H9 (cell line): ENCODE data around the gene TRANK1. TPM values are rescaled to one million over a fixed set of nuclear protein-coding genes. Genes with fewer than 3 reads are reported as not detected.

Source experiments
- DNase-seq: peaks from one replicate; pipeline ENCODE4 v3.0.0-alpha.2; 2017
- H2AFZ ChIP-seq: one replicate; pipeline ENCODE4 v1.6.1; 2013; ENCODE audit warnings: mild to moderate bottlenecking, low read length, control low read depth, moderate library complexity
- H2AK5ac ChIP-seq: 2 replicates; pipeline ENCODE4 v1.6.1; 2013; ENCODE audit warnings: low read length, control low read depth, mixed read lengths; ENCODE audit not compliant: insufficient read length
- H2BK120ac ChIP-seq: one replicate; pipeline ENCODE4 v1.6.1; 2013; ENCODE audit warnings: low read depth, mild to moderate bottlenecking, low read length, control low read depth, inconsistent platforms; ENCODE audit not compliant: poor library complexity, severe bottlenecking
- H2BK12ac ChIP-seq: 2 replicates; pipeline ENCODE4 v1.6.1; 2013; ENCODE audit warnings: low read length, control low read depth, mixed read lengths, low read depth; ENCODE audit not compliant: insufficient read length
- H2BK15ac ChIP-seq: 2 replicates; pipeline ENCODE4 v1.6.1; 2013; ENCODE audit warnings: low read depth, low read length, control low read depth
- H2BK20ac ChIP-seq: one replicate; pipeline ENCODE4 v1.6.1; 2013; ENCODE audit warnings: low read depth, mild to moderate bottlenecking, low read length, control low read depth, inconsistent platforms; ENCODE audit not compliant: poor library complexity, severe bottlenecking
- H2BK5ac ChIP-seq: 2 replicates; pipeline ENCODE4 v1.6.1; 2013; ENCODE audit warnings: low read length, control low read depth, mixed read lengths; ENCODE audit not compliant: insufficient read length
- H3K14ac ChIP-seq: 2 replicates; pipeline ENCODE4 v1.6.1; 2013; ENCODE audit warnings: low read length, control low read depth; ENCODE audit not compliant: insufficient read depth
- H3K18ac ChIP-seq: 2 replicates; pipeline ENCODE4 v1.6.1; 2013; ENCODE audit warnings: low read depth, mild to moderate bottlenecking, mixed read lengths, low read length, control low read depth; ENCODE audit not compliant: insufficient read length
- H3K23ac ChIP-seq: 2 replicates; pipeline ENCODE4 v1.6.1; 2013; ENCODE audit warnings: low read length, control low read depth, mixed read lengths, low read depth; ENCODE audit not compliant: insufficient read length
- H3K23me2 ChIP-seq: 2 replicates; pipeline ENCODE4 v1.6.1; 2013; ENCODE audit warnings: low read depth, mild to moderate bottlenecking, mixed read lengths, low read length, control low read depth; ENCODE audit not compliant: insufficient read length, poor library complexity, severe bottlenecking
- H3K27ac ChIP-seq: 2 replicates; pipeline ENCODE4 v1.5.1; 2013; ENCODE audit warnings: low read length, control low read depth, mixed read lengths, low read depth; ENCODE audit not compliant: insufficient read length
- H3K27me3 ChIP-seq: 2 replicates; pipeline ENCODE4 v1.6.1; 2013; ENCODE audit warnings: low read length, control low read depth, inconsistent platforms; ENCODE audit not compliant: insufficient read depth
- H3K4ac ChIP-seq: 2 replicates; pipeline ENCODE4 v1.6.1; 2013; ENCODE audit warnings: low read depth, mild to moderate bottlenecking, control low read depth, inconsistent platforms, low read length, moderate library complexity
- H3K4me1 ChIP-seq: 2 replicates; pipeline ENCODE4 v1.6.1; 2013; ENCODE audit warnings: low read length, control low read depth, inconsistent platforms; ENCODE audit not compliant: insufficient read depth
- H3K4me2 ChIP-seq: 2 replicates; pipeline ENCODE4 v1.6.1; 2013; ENCODE audit warnings: low read length, control low read depth, mixed read lengths; ENCODE audit not compliant: insufficient read length, insufficient read depth
- H3K56ac ChIP-seq: 2 replicates; pipeline ENCODE4 v1.6.1; 2013; ENCODE audit warnings: low read depth, mild to moderate bottlenecking, mixed read lengths, low read length, control low read depth; ENCODE audit not compliant: insufficient read length
- H3K79me1 ChIP-seq: 2 replicates; pipeline ENCODE4 v1.6.1; 2013; ENCODE audit warnings: low read depth, mild to moderate bottlenecking, moderate library complexity, low read length, control low read depth, inconsistent platforms; ENCODE audit not compliant: insufficient read depth, poor library complexity, severe bottlenecking
- H3K79me2 ChIP-seq: 2 replicates; pipeline ENCODE4 v1.6.1; 2013; ENCODE audit warnings: low read length, control low read depth, inconsistent platforms; ENCODE audit not compliant: insufficient read depth
- H3K9ac ChIP-seq: 2 replicates; pipeline ENCODE4 v1.6.1; 2013; ENCODE audit warnings: low read length, control low read depth, mixed read lengths; ENCODE audit not compliant: insufficient read length; ENCODE audit errors: extremely low read depth
- H3K9me3 ChIP-seq: one replicate; pipeline ENCODE4 v1.6.1; 2013; ENCODE audit warnings: low read depth, low read length, inconsistent platforms; ENCODE audit not compliant: control insufficient read depth
- H3T11ph ChIP-seq: one replicate; pipeline ENCODE4 v1.6.1; 2013; ENCODE audit warnings: mild to moderate bottlenecking, low read length, control low read depth, inconsistent platforms
- H4K20me1 ChIP-seq: one replicate; pipeline ENCODE4 v1.6.1; 2013; ENCODE audit not compliant: control insufficient read depth, insufficient read length, insufficient read depth
- H4K5ac ChIP-seq: 2 replicates; pipeline ENCODE4 v1.6.1; 2013; ENCODE audit warnings: low read depth, mild to moderate bottlenecking, mixed read lengths, low read length, control low read depth; ENCODE audit not compliant: insufficient read length
- H4K8ac ChIP-seq: replicated peaks from 2 replicates; pipeline ENCODE4 v1.6.1; 2013; ENCODE audit warnings: low read length, control low read depth, mixed read lengths, low read depth; ENCODE audit not compliant: insufficient read length
- H4K91ac ChIP-seq: 2 replicates; pipeline ENCODE4 v1.6.1; 2013; ENCODE audit warnings: low read depth, mild to moderate bottlenecking, moderate library complexity, mixed read lengths, low read length, control low read depth; ENCODE audit not compliant: insufficient read length
- H3K27ac Mint-ChIP-seq, 3 experiments: 2 replicates in 2 of 3; 3 replicates in 1 of 3; pipeline ENCODE4 v1.8.0; 2020 to 2021; ENCODE audit warnings: mixed read lengths in 3 of 3, mild to moderate bottlenecking in 1 of 3, moderate library complexity in 1 of 3
- H3K27me3 Mint-ChIP-seq: 2 replicates; pipeline ENCODE4 v1.8.0; 2021; ENCODE audit warnings: low read depth, mild to moderate bottlenecking, moderate library complexity, mixed read lengths
- H3K36me3 Mint-ChIP-seq, 3 experiments: 2 replicates in 2 of 3; 3 replicates in 1 of 3; pipeline ENCODE4 v1.8.0; 2020 to 2021; ENCODE audit warnings: low read depth in 3 of 3, mixed read lengths in 3 of 3; ENCODE audit not compliant: insufficient read depth in 1 of 3
- H3K4me1 Mint-ChIP-seq, 2 experiments: 2 replicates each; pipeline ENCODE4 v1.8.0; 2020; ENCODE audit warnings: mixed read lengths in 2 of 2
- H3K4me3 Mint-ChIP-seq, 2 experiments: 2 replicates in 1 of 2; 3 replicates in 1 of 2; pipeline ENCODE4 v1.8.0; 2020 to 2021; ENCODE audit warnings: mild to moderate bottlenecking in 2 of 2, mixed read lengths in 2 of 2, moderate library complexity in 1 of 2
- H3K9me3 Mint-ChIP-seq, 2 experiments: 2 replicates in 1 of 2; 3 replicates in 1 of 2; pipeline ENCODE4 v1.8.0; 2020; ENCODE audit warnings: mild to moderate bottlenecking in 2 of 2, mixed read lengths in 2 of 2, moderate library complexity in 1 of 2
- WGBS: extraction: QIAGEN DNeasy Blood & Tissue Kit; methylation state at CpG from one replicate; pipeline ENCODE4 v1.1.7; 2013; ENCODE audit warnings: missing lambda C conversion rate, low lambda C conversion rate, mixed read lengths; ENCODE audit not compliant: insufficient read length; ENCODE audit errors: extremely low coverage; 5-methylcytosine and 5-hydroxymethylcytosine counted together
- total RNA-seq: library from RNA; stranded (reverse); gene quantifications from 2 replicates; pipeline ENCODE4 v1.2.1, GENCODE V29; 2021
- TF ChIP-seq, protein P1 (sequence below): fragments of 200-600 bp; sonication (generic); conservative IDR thresholded peaks from 3 replicates; pipeline ENCODE4 v1.8.0; 2021; ENCODE audit warnings: antibody characterized with exemption, mild to moderate bottlenecking

TRANK1 gene
- total RNA-seq, 1 experiment from 2014 or later = 5.9 TPM

DNA sequence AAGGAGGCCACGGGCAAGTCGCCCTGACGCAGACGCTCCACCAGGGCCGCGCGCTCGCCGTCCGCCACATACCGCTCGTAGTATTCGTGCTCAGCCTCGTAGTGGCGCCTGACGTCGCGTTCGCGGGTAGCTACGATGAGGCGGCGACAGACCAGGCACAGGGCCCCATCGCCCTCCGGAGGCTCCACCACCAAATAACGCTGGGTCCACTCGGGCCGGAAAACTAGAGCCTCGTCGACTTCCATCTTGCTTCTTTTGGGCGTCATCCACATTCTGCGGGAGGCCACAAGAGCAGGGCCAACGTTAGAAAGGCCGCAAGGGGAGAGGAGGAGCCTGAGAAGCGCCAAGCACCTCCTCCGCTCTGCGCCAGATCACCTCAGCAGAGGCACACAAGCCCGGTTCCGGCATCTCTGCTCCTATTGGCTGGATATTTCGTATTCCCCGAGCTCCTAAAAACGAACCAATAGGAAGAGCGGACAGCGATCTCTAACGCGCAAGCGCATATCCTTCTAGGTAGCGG lies 48.0 kb upstream of the TRANK1 start, which contains the start of gene EPM2AIP1:
EPM2AIP1 (minus strand) TSS at position 326 of the 520 bp plus-strand sequence; CDS start at position 272, 54 bp downstream.
- Histone ChIP-seq H2BK12ac (no peak within 1 kb of the TSS), H3K23me2 (peaks cover 10% of the 10 kb centered on the region), H2AK5ac (no peak within 1 kb of the TSS), H4K8ac (no peak within 1 kb of the TSS), H2BK120ac (no peak within 1 kb of the TSS), H3K4ac (0 out of 2 replicates have a peak within 1 kb of the TSS, but pooled peaks have one; percentile 18), H3K27me3 (no peaks in the 10 kb centered on the region), H3K9me3 (no peaks in the 10 kb centered on the region), H3K79me1 (peaks cover 3% of the 10 kb centered on the region), H2BK5ac (peak within 1 kb of the TSS; percentile 46), H3T11ph (no peak within 1 kb of the TSS), H3K23ac (no peak within 1 kb of the TSS), H4K20me1 (no peaks in the 10 kb centered on the region), H2BK20ac (no peak within 1 kb of the TSS), H3K27ac (peak within 1 kb of the TSS; percentile 84), H3K9ac (peak within 1 kb of the TSS; percentile 95), H3K14ac (peak within 1 kb of the TSS; percentile 97), H3K4me1 (no peaks in the 10 kb centered on the region), H4K91ac (peak within 1 kb of the TSS; percentile 2), H3K79me2 (peaks cover 18% of the 10 kb centered on the region; the same call in 1 of the 2 replicates), H3K56ac (peak within 1 kb of the TSS; percentile 42), H2BK15ac (no peak within 1 kb of the TSS), H4K5ac (peak within 1 kb of the TSS; percentile 47), H2AFZ (no peak within 1 kb of the TSS), H3K4me2 (peak within 1 kb of the TSS; percentile 95), H3K18ac (peak within 1 kb of the TSS; percentile 97)
- Mint-ChIP-seq H3K9me3 (no peaks in the 10 kb centered on the region), H3K4me3 (no peak within 1 kb of the TSS), H3K4me1 (peaks cover 23 to 30% of the 10 kb centered on the region in 2 experiments), H3K27me3 (no peaks in the 10 kb centered on the region), H3K27ac (no peak within 1 kb of the TSS; a peak in 1 of 7 replicates), H3K36me3 (peaks cover 21 to 51% (median 35%) of the 10 kb centered on the region in 3 experiments; a peak in 6 of 7 replicates)
- DNase-seq = no peak
- WGBS = no CpG with 5 or more reads among the region's 48 CpGs
- TF ChIP-seq, protein P1, sequence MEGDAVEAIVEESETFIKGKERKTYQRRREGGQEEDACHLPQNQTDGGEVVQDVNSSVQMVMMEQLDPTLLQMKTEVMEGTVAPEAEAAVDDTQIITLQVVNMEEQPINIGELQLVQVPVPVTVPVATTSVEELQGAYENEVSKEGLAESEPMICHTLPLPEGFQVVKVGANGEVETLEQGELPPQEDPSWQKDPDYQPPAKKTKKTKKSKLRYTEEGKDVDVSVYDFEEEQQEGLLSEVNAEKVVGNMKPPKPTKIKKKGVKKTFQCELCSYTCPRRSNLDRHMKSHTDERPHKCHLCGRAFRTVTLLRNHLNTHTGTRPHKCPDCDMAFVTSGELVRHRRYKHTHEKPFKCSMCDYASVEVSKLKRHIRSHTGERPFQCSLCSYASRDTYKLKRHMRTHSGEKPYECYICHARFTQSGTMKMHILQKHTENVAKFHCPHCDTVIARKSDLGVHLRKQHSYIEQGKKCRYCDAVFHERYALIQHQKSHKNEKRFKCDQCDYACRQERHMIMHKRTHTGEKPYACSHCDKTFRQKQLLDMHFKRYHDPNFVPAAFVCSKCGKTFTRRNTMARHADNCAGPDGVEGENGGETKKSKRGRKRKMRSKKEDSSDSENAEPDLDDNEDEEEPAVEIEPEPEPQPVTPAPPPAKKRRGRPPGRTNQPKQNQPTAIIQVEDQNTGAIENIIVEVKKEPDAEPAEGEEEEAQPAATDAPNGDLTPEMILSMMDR = peak; percentile 48; the same call in 2 of the 3 replicates
